HG02943 (cell line): ENCODE measurements around the gene GALNT10.

ENCODE experiments used
- ATAC-seq: cut with Tn5 transposase; IDR thresholded peaks from one replicate; pipeline ENCODE4 v1.9.1; 2021; ENCODE audit warnings: mild to moderate bottlenecking, low read depth, moderate library complexity; ENCODE audit not compliant: unreplicated experiment

GALNT10 gene

DNA sequence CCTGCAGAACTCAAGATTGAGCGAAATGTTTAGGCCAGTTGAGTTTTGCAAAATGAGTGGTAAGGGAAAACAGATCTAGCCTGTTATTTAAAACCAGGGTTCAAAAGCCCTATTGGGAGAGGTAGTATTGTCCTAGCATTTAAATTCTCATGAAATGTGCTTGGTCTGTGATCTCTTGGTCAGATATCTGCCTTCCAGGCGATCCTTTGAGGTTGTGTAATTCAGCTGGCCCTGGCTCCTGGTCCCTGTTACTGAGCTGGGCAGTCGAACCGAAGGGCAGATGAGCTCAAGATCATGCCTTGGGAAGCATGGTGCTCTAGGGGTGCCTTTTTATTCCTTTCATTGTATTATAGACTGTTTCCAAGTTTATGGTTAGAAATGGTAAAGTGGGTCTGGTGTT lies 269.6 kb downstream of the GALNT10 start:
- ATAC-seq = no peak

- no peak for ATAC-seq
Measured at GRCh38 chr5:154461531-154461930, 271.0 kb downstream of the GALNT10 start.

- ATAC-seq = no peak
Measured at GRCh38 chr5:154464438-154464837, 273.9 kb downstream of the GALNT10 start.

DNA sequence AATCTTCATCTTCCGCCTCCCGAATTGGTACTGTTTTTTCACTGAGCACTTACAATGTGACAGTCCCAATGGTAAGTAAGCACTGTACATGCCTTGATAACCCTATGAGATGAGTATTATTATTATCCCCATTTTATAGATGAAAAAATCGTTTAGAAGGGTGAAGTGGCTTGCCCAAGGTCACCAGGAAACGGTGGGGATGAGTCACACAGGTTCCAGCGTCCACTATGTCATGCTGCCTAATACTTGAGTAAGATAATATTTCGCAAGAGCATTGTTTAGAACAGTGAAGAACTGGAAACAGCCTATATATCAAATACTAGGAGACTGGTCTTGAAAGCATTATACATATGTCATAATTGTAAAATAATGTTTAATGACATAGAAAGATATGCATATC lies 274.6 kb downstream of the GALNT10 start:
- no peak for ATAC-seq

DNA sequence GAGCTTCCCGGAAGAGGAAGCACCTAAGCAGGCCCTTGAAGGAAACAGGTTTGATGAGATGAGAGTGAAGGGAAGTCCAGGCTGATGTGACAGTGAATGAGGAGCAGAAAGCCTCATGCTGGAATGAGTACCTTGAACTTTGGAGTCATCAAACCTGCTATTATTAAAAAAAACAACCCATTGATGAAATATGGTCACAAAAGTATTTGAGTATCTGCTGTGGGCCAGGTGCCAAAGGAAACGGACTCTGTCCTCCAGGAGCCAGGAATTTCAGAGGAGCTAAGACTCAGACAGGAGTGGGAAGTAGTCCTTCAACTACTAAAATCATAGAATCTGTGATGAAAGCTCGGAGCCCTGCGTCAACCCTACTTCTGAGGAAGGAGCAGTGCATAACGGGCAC lies 275.6 kb downstream of the GALNT10 start:
- ATAC-seq = no peak

DNA sequence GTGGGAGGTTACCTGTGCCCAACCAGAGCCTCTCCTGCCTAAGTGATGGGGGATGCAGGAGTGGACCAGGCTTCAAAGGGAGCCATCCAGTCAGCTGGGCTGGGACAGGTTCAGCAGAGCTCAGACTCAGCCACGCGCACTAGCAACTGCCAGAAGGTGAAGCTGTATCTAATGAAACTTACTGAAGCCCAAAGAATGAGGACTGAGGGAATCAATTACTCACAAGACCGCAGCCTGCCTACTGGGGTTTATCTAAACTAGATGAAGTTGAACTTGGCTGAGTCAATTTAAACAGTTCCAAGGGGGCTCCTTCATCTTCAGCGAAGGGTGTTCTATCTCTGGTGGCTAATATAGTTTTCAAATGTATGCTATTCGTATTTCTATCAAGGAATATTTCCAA lies 276.1 kb downstream of the GALNT10 start:
- ATAC-seq = no peak

GRCh38 chr5:154467655-154468354 lies 277.3 kb downstream of the GALNT10 start:
- ATAC-seq = peak; percentile 87

DNA sequence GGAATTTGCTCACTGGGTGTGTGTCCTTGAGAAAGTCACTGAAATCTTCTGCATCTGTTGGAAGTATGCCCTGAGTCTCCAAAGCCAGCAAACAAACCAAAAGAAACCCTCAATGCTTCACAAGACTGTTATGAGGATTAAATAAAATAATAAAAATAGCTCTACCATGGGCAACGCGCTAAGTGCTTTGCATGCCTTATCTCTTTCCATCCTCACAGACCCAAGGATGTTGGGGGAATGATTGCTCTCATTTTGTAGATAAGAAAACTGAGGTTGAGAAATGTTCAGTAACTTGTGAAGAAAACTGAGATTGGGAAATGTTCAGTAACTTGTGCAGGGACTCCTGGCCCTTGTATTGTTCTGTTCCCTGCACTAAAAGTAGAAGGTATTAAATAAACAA lies 279.6 kb downstream of the GALNT10 start:
- no peak for ATAC-seq
